ENCODE data around the gene DMTF1. TPM values are rescaled to one million over a fixed set of nuclear protein-coding genes. Genes with fewer than 3 reads are reported as not detected.
A peak's percentile ranks its signal among the peaks of the same experiment; 100 is the strongest.

DMTF1 gene
- total RNA-seq (ENCODE audit: unreplicated experiment), result 106 TPM
- long read RNA-seq, partial matches to known transcripts, result 1 of 11 reads
- long read RNA-seq, other reads (novel, unspliced or antisense), result 4 of 11 reads

- peak; percentile 89 for DNase-seq (ENCODE audit: low spot score)
- H3K27me3 Mint-ChIP-seq (ENCODE audit: unreplicated experiment), result peaks cover 11% of the 10 kb centered on the region
- H3K9me3 Mint-ChIP-seq (ENCODE audit: unreplicated experiment), result no peaks in the 10 kb centered on the region
- no peak for TF ChIP-seq CTCF (IDR thresholded peaks at IDR 0.05; ENCODE audit: unreplicated experiment)
- peak within 1 kb of the TSS; percentile 100 for H3K27ac Mint-ChIP-seq (ENCODE audit: unreplicated experiment)
- H3K4me1 Mint-ChIP-seq (ENCODE audit: unreplicated experiment), result peaks cover 37% of the 10 kb centered on the region
- peaks cover 5% of the 10 kb centered on the region for H3K36me3 Mint-ChIP-seq (ENCODE audit: low read depth, unreplicated experiment)
- H3K4me3 Mint-ChIP-seq (ENCODE audit: unreplicated experiment), result peak within 1 kb of the TSS; percentile 99
These were observed at the start of gene DMTF1 for GRCh38 chr7:87152112-87152896. Gene DMTF1, plus strand, starts transcription at chr7:87152453. Its CDS starts 12,489 bp downstream, at chr7:87164942.

GRCh38 chr7:87105401-87105800, 46.9 kb upstream of the DMTF1 start:
- Mint-ChIP-seq H3K36me3 (ENCODE audit: low read depth, unreplicated experiment) (no peaks in the 10 kb centered on the region), H3K4me1 (ENCODE audit: unreplicated experiment) (peaks cover 5% of the 10 kb centered on the region), H3K27me3 (ENCODE audit: unreplicated experiment) (no peaks in the 10 kb centered on the region), H3K27ac (ENCODE audit: unreplicated experiment) (no peak overlapping the region), H3K4me3 (ENCODE audit: unreplicated experiment) (no peak overlapping the region), H3K9me3 (ENCODE audit: unreplicated experiment) (no peaks in the 10 kb centered on the region)
- no peak for DNase-seq (ENCODE audit: low spot score)
- TF ChIP-seq CTCF (IDR thresholded peaks at IDR 0.05; ENCODE audit: unreplicated experiment), result no peak

- no peak for DNase-seq (ENCODE audit: low spot score)
- no peak overlapping the region for H3K27ac Mint-ChIP-seq (ENCODE audit: unreplicated experiment)
- no peaks in the 10 kb centered on the region for H3K27me3 Mint-ChIP-seq (ENCODE audit: unreplicated experiment)
- no peaks in the 10 kb centered on the region for H3K9me3 Mint-ChIP-seq (ENCODE audit: unreplicated experiment)
- peaks cover 5% of the 10 kb centered on the region for H3K4me1 Mint-ChIP-seq (ENCODE audit: unreplicated experiment)
- H3K4me3 Mint-ChIP-seq (ENCODE audit: unreplicated experiment), result no peak overlapping the region
- H3K36me3 Mint-ChIP-seq (ENCODE audit: low read depth, unreplicated experiment), result no peaks in the 10 kb centered on the region
- TF ChIP-seq CTCF (IDR thresholded peaks at IDR 0.05; ENCODE audit: unreplicated experiment), result no peak
These were observed 45.2 kb upstream of the DMTF1 start for GRCh38 chr7:87106974-87107612.

- no peak for TF ChIP-seq CTCF (IDR thresholded peaks at IDR 0.05; ENCODE audit: unreplicated experiment)
These were observed 44.1 kb upstream of the DMTF1 start for GRCh38 chr7:87107949-87108776.

More at GRCh38 chr7:87107949-87108776, 44.1 kb upstream of the DMTF1 start:
- no peaks in the 10 kb centered on the region for H3K27me3 Mint-ChIP-seq (ENCODE audit: unreplicated experiment)
- H3K36me3 Mint-ChIP-seq (ENCODE audit: low read depth, unreplicated experiment), result no peaks in the 10 kb centered on the region
- peaks cover 5% of the 10 kb centered on the region for H3K4me1 Mint-ChIP-seq (ENCODE audit: unreplicated experiment)
- DNase-seq (ENCODE audit: low spot score), result no peak
- H3K4me3 Mint-ChIP-seq (ENCODE audit: unreplicated experiment), result no peak overlapping the region
- H3K27ac Mint-ChIP-seq (ENCODE audit: unreplicated experiment), result no peak overlapping the region
- H3K9me3 Mint-ChIP-seq (ENCODE audit: unreplicated experiment), result no peaks in the 10 kb centered on the region

All from endothelial cell (in vitro differentiated cells).